Lower leg skin (tissue), 4 donors: ENCODE measurements around the gene CELF3. TPM values are rescaled to one million over a fixed set of nuclear protein-coding genes. Genes with fewer than 3 reads are reported as not detected.
"Not testable (repeated sequence)": the region's sequence is repeated elsewhere in the genome, so short reads cannot be mapped to it uniquely, and the experiment has no call there.

ENCODE experiments used
- DNase-seq, 2 donors: peaks; one replicate each; pipeline ENCODE4 v3.0.0-alpha.2; 2019; ENCODE audit warnings: low spot score in 2 of 2
- H3K4me3 ChIP-seq: fragments of 200-600 bp; sonication (generic); 2 replicates; pipeline ENCODE4 v1.5.1; 2017; ENCODE audit warnings: mild to moderate bottlenecking, low read depth; ENCODE audit not compliant: poor library complexity, severe bottlenecking
- CTCF ChIP-seq, 3 donors: fragments of 450-650 bp; IDR thresholded peaks; one replicate each; pipeline ENCODE4 v1.5.1; 2016; ENCODE audit warnings: antibody characterized with exemption in 3 of 3, mild to moderate bottlenecking in 3 of 3, moderate library complexity in 2 of 3
- POLR2A ChIP-seq, 2 donors: fragments of 450-650 bp; IDR thresholded peaks; one replicate each; pipeline ENCODE4 v1.6.1; 2016 to 2017; ENCODE audit warnings: antibody characterized with exemption in 2 of 2, mild to moderate bottlenecking in 1 of 2, moderate library complexity in 1 of 2
- WGBS, 2 donors: methylation state at CpG; one replicate each; pipeline ENCODE4 v1.1.5; 2018; 5-methylcytosine and 5-hydroxymethylcytosine counted together
- intact Hi-C: fragments of 100-400 bp; cut with DNase I; formaldehyde crosslinking; loops from one replicate; pipeline ENCODE4 v1.15.0; 2023; ENCODE audit warnings: low total_unique reads
- total RNA-seq, 4 donors: library from RNA; depleted of rRNA; stranded (reverse); fragments of >200 nt; gene quantifications; one replicate each; pipeline ENCODE4 v1.1.0, GENCODE V29; 2016

CELF3 gene
- total RNA-seq, 4 donors from 2014 or later, result not detected

GRCh38 chr1:151756291-151756690 is 39.7 kb upstream of the CELF3 start:
- WGBS, 2 donors, result 75 to 76% methylated on average over 1 of the region's 1 CpG
- TF ChIP-seq CTCF (IDR thresholded peaks at IDR 0.05) (no peak), POLR2A (IDR thresholded peaks at IDR 0.05) (no peak)

DNA sequence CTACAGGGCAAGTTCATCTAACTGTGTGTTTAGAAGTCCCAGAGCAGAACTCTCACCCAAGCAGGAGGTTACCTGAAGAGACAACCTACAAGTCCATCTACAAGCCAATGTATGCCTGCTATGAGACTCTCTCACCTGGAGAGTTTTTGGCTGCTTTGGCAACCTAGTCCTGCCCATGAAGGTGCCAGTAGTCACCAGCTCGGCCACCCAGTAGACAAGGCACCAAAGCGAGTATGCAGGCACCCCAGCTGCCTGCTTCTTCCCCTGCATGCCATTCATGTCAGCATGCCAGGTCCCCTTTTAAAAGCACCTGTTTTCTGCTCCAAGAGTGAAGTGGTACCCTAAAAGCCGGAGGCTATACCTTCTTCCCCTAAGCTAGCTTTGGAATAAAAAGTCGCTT is 24.9 kb upstream of the CELF3 start:
- intact Hi-C loops, result loop anchor here (10.0 kb wide), 1 partner anchor 297 kb away; no protein-coding TSS in a partner anchor
- no peak for TF ChIP-seq CTCF (IDR thresholded peaks at IDR 0.05)
- TF ChIP-seq POLR2A (IDR thresholded peaks at IDR 0.05), result no peak
- peak in 1 of 2 donors; percentile 60 for DNase-seq
- WGBS, 2 donors, result 84 to 88% methylated on average over 4 of the region's 4 CpGs
- no peak overlapping the region for H3K4me3 ChIP-seq

More at GRCh38 chr1:151756291-151756690, 39.7 kb upstream of the CELF3 start:
- no peak for DNase-seq
- H3K4me3 ChIP-seq, result no peak overlapping the region
- intact Hi-C loops, result no loop called here

DNA sequence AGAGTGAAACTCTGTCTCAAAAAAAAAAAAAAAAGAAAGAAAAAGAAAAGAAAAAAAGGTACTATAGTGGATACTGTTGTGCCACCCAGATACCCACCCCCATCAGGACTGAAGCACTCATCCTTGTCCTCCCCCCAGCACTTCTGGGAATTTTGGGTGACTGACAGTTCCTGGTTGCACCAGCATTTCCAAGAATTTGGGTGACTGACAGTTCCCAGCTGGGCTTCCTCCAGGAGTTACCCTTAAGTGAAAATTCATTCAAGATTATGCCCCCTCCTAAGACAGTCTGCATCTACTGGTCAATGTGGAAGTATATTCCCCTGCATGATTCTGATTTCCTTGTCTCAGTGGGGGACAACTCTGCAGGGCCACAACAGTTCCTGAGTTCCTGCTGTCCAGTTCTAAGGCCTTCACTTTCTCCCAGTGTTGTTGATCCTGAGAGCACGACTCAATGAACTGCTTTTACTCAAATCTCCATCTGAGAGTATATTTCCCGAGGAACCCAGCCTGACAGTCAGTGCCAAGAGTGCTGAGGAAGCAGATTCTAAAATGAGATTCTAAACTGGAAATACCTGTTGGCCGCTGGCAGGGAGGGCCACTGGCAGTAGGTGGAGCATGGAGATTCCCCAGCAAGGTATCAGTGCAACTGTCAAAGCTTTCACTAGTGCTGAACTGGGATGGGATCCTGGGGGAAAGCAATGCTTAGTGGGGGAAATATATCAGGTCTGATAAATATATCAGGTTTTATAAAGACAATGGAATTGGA is 23.2 kb upstream of the CELF3 start:
- H3K4me3 ChIP-seq, result no peak overlapping the region
- peak; percentile 64 to 86 for DNase-seq
- intact Hi-C loops, result loop anchor here (10.0 kb wide), 2 partner anchors 145 to 295 kb away; no protein-coding TSS in a partner anchor
- WGBS, 2 donors, result 29 to 42% methylated on average over 3 of the region's 3 CpGs
- TF ChIP-seq CTCF (IDR thresholded peaks at IDR 0.05), result no peak
- TF ChIP-seq POLR2A (IDR thresholded peaks at IDR 0.05), result no peak

DNA sequence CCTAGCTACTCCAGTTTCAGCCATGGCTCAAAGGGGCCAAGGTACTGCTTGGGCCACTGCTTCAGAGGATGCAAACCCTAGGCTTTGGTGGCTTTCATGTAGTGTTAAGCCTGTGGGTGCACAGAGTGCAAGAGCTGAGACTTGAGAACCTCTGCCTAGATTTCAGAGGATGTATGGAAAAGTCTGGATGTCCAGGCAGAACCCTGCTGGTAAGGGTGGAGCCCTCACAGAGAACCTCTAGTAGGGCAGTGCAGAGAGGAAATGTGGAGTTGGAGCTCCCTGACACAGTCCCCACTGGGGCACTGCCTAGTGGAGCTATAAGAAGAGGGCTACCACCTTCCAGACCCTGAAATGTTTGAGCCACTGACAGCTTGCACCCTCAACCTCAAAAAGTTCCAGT is 20.9 kb upstream of the CELF3 start:
- intact Hi-C loops, result loop anchor here (10.0 kb wide), 1 partner anchor 143 kb away; no protein-coding TSS in a partner anchor
- peak in 1 of 2 donors; percentile 57 for DNase-seq
- H3K4me3 ChIP-seq, result no peak overlapping the region
- TF ChIP-seq POLR2A (IDR thresholded peaks at IDR 0.05), result no peak
- no peak for TF ChIP-seq CTCF (IDR thresholded peaks at IDR 0.05)

DNA sequence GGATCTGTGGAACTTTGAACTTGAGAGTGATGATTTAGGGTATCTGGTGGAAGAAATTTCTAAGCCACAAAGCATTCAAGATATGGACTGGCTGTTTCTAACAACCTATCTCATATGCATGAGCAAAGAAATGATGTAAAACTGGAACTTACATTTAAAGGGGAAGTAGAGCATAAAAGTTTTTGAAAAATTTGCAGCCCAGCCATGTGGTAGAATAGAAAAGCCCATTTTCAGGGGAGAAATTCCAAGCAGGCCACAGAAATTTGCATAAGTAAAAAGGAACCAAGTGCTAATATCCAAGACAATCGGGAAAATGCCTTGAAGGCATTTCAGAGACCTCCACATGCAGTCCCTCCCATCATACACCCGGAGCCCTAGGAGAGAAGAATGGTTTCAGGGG is 20.4 kb upstream of the CELF3 start:
- DNase-seq, result no peak
- no peak overlapping the region for H3K4me3 ChIP-seq
- no peak for TF ChIP-seq POLR2A (IDR thresholded peaks at IDR 0.05)
- TF ChIP-seq CTCF (IDR thresholded peaks at IDR 0.05), result no peak
- 70 to 89% methylated on average over 2 of the region's 2 CpGs for WGBS, 2 donors
- intact Hi-C loops, result loop anchor here (10.0 kb wide), 1 partner anchor 142 kb away; no protein-coding TSS in a partner anchor

- DNase-seq, result peak in 1 of 2 donors; percentile 10
- intact Hi-C loops, result loop anchor here (5.0 to 10.0 kb wide), 2 partner anchors 139 to 202 kb away; no protein-coding TSS in a partner anchor
- not testable (repeated sequence) for H3K4me3 ChIP-seq
Measured at GRCh38 chr1:151733995-151734394, 17.4 kb upstream of the CELF3 start.

More at GRCh38 chr1:151733995-151734394, 17.4 kb upstream of the CELF3 start:
- WGBS, 2 donors, result 92 to 94% methylated on average over 9 of the region's 9 CpGs
